B cell (primary cell): ENCODE results near the gene ALG8. TPM values are rescaled to one million over a fixed set of nuclear protein-coding genes. Genes with fewer than 3 reads are reported as not detected.
"Not testable (repeated sequence)": the region's sequence is repeated elsewhere in the genome, so short reads cannot be mapped to it uniquely, and the experiment has no call there.

Experiments
- ATAC-seq: fragments of 200-7000 bp; cut with Tn5 transposase; one replicate; pipeline ENCODE4 v1.10.0; 2021; ENCODE audit warnings: low read depth, mild to moderate bottlenecking, moderate number of reproducible peaks, moderate library complexity
- CTCF ChIA-PET: fragments of 350-600 bp; sonication (Branson Sonifier 250); formaldehyde crosslinking; loops from one replicate; lab custom pipeline; 2021; ENCODE audit warnings: antibody characterized with exemption, inconsistent platforms; lab: Charles Lee
- POLR2A ChIA-PET: fragments of 350-600 bp; sonication (Branson Sonifier 250); formaldehyde crosslinking; loops from one replicate; lab custom pipeline; 2021; ENCODE audit warnings: antibody characterized with exemption; lab: Charles Lee
- DNase-seq: peaks from one replicate; pipeline ENCODE4 v3.0.0; 2013
- H2AFZ ChIP-seq: 2 replicates; pipeline ENCODE4 v1.6.1; 2012; ENCODE audit warnings: mild to moderate bottlenecking, low read depth, low read length; ENCODE audit not compliant: insufficient read depth, poor library complexity, severe bottlenecking
- H3K27ac ChIP-seq, 2 donors: 1 replicate in 1 of 2; 2 replicates in 1 of 2; pipeline ENCODE4 v1.5.1; 2012 to 2013; ENCODE audit warnings: low read length in 2 of 2, mild to moderate bottlenecking in 2 of 2, moderate library complexity in 1 of 2
- H3K27me3 ChIP-seq, 4 experiments: fragments of 200-600 bp in 1 of 4; sonication (generic) in 1 of 4; replicated peaks in 1 of 4; 1 replicate in 2 of 4; 2 replicates in 2 of 4; pipeline versions ENCODE4 v1.6.1 to v1.7.0; 2013 to 2016; ENCODE audit warnings: low read length in 3 of 4, mild to moderate bottlenecking in 2 of 4, mixed read lengths in 1 of 4, moderate library complexity in 1 of 4; ENCODE audit not compliant: insufficient read depth in 4 of 4, control insufficient read depth in 3 of 4; ENCODE audit errors: control extremely low read depth in 1 of 4
- H3K36me3 ChIP-seq, 2 experiments: replicated peaks in 1 of 2; 1 replicate in 1 of 2; 2 replicates in 1 of 2; pipeline versions ENCODE4 v1.6.1 to v1.7.1; 2013; ENCODE audit warnings: low read length in 1 of 2; ENCODE audit not compliant: insufficient read depth in 2 of 2, control insufficient read depth in 1 of 2; ENCODE audit errors: control extremely low read depth in 1 of 2, extremely low read depth in 1 of 2
- H3K4me1 ChIP-seq, 2 donors: fragments of 200-600 bp in 1 of 2; sonication (generic) in 1 of 2; 1 replicate in 1 of 2; 2 replicates in 1 of 2; pipeline versions ENCODE4 v1.5.1 to v1.6.1; 2013 to 2017; ENCODE audit warnings: low read length in 2 of 2; ENCODE audit not compliant: control insufficient read depth in 2 of 2, insufficient read depth in 2 of 2
- H3K4me2 ChIP-seq: replicated peaks from 2 replicates; pipeline ENCODE3; 2012; ENCODE audit warnings: mild to moderate bottlenecking, low read depth, low read length; ENCODE audit not compliant: poor library complexity, severe bottlenecking
- H3K4me3 ChIP-seq, 5 experiments: fragments of 200-600 bp in 1 of 5; sonication (generic) in 1 of 5; 1 replicate in 3 of 5; 2 replicates in 2 of 5; pipeline versions ENCODE4 v1.5.1 to v1.7.0; 2011 to 2016; ENCODE audit warnings: low read length in 4 of 5, mild to moderate bottlenecking in 4 of 5, low read depth in 2 of 5, control low read depth in 1 of 5, moderate library complexity in 1 of 5; ENCODE audit not compliant: insufficient read depth in 1 of 5; ENCODE audit errors: control extremely low read depth in 1 of 5, extremely low read depth in 1 of 5
- H3K79me2 ChIP-seq: fragments of 200-600 bp; sonication (generic); one replicate; pipeline ENCODE4 v1.6.0; 2016; ENCODE audit warnings: low read length; ENCODE audit not compliant: control insufficient read depth, insufficient read depth
- H3K9ac ChIP-seq: fragments of 200-600 bp; sonication (generic); 2 replicates; pipeline ENCODE4 v1.6.1; 2017; ENCODE audit warnings: mild to moderate bottlenecking, low read length, moderate library complexity
- H3K9me3 ChIP-seq, 3 donors: one replicate each; pipeline versions ENCODE4 v1.6.1 to v1.7.1; 2013; ENCODE audit warnings: low read length in 2 of 3; ENCODE audit not compliant: control insufficient read depth in 2 of 3, insufficient read depth in 1 of 3; ENCODE audit errors: control extremely low read depth in 1 of 3
- H4K20me1 ChIP-seq: 2 replicates; pipeline ENCODE4 v1.6.0; 2012; ENCODE audit warnings: mild to moderate bottlenecking, low read length; ENCODE audit not compliant: insufficient read depth, control insufficient read depth, poor library complexity, severe bottlenecking
- H3K27ac Mint-ChIP-seq: one replicate; pipeline ENCODE4 v1.8.0; 2021; ENCODE audit warnings: mixed read lengths
- H3K27me3 Mint-ChIP-seq: one replicate; pipeline ENCODE4 v1.8.0; 2021; ENCODE audit warnings: mixed read lengths
- H3K4me1 Mint-ChIP-seq: one replicate; pipeline ENCODE4 v1.8.0; 2021; ENCODE audit warnings: mixed read lengths
- H3K4me3 Mint-ChIP-seq: one replicate; pipeline ENCODE4 v1.8.0; 2021; ENCODE audit warnings: mixed read lengths
- H3K9me3 Mint-ChIP-seq: one replicate; pipeline ENCODE4 v1.8.0; 2022; ENCODE audit warnings: mixed read lengths; ENCODE audit not compliant: insufficient read depth
- EZH2 ChIP-seq: IDR thresholded peaks from 2 replicates; pipeline ENCODE4 v1.6.1; 2012; ENCODE audit warnings: borderline replicate concordance, low read depth, mild to moderate bottlenecking, moderate library complexity, low read length; ENCODE audit not compliant: insufficient read depth, poor library complexity, severe bottlenecking
- WGBS: methylation state at CpG from one replicate; pipeline ENCODE4 v1.1.5; 2013; ENCODE audit warnings: missing lambda C conversion rate; ENCODE audit not compliant: insufficient coverage; 5-methylcytosine and 5-hydroxymethylcytosine counted together
- intact Hi-C: fragments of 100-400 bp; cut with micrococcal nuclease; formaldehyde crosslinking; loops from one replicate; pipeline ENCODE4 v1.10.0; 2022
- polyA plus RNA-seq: library from polyadenylated mRNA; depleted of rRNA; stranded (reverse); fragments of >200 nt; gene quantifications from 2 replicates; pipeline ENCODE4 v1.2.3, GENCODE V29; 2012
- total RNA-seq, 2 donors: library from RNA; stranded (reverse); fragments of 120-200 nt in 1 of 2; gene quantifications; 1 replicate in 1 of 2; 2 replicates in 1 of 2; pipeline versions ENCODE4 v1.2.3 to v1.2.4, GENCODE V29; 2013 to 2022
- TF ChIP-seq, protein P1 (sequence below): fragments of 200-600 bp; IDR thresholded peaks from one replicate; pipeline ENCODE4 v1.8.0; 2022; ENCODE audit warnings: antibody characterized with exemption, mild to moderate bottlenecking

Gene ALG8
- total and polyA plus RNA-seq, 2 donors (not counting 1 experiment from before 2014, with no cell fraction given), result 16.7 to 28.5 TPM

DNA sequence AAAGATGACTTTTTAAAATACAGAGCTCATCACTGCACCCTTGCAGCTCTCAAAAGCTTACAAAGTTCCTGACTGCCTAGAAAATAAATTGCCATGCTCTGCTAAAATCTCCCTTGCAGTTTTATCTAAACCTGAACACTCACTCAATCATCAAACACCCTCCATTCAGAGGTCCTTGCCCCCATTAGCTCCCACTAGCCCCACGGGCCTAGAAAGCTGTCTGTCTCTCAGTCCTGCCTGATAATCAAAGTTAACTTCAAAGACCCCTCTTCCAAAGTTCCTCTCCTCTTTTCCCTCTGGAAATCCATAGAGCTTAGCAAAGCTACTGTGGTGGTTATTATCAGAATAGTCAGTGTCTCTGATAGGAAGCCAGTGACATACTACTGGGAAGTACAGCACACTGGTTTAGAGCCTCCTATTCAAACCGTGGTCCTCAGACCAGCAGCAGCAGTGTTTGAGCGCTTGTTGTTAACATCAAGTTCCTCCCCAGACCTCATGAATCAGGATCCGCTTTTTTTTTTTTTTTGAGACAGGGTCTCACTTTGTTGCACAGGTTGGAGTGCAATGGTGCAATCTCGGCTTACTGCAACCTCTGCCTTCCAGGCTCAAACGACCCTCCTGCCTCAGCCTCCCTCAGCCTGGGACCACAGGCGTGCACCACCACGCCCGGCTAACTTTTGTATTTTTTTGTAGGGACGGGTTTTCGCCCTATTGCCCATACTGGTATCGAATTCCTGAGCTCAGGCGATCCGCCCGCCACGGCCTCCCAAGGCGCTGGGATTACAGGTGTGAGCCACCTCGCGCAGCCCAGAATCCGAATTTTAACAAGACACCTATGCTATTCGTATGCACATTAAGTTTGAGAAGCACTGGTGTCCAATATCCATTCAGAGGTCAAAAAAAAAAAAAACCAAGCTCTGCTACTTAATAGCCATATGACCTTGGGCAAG is 60.9 kb downstream of the ALG8 start:
- H3K4me2 ChIP-seq, result peak overlapping the region; percentile 69
- no peak overlapping the region for H3K27ac ChIP-seq
- peak overlapping the region; percentile 89 for H3K9ac ChIP-seq
- H3K36me3 ChIP-seq, result peaks cover 0 to 9% of the 10 kb centered on the region in 2 experiments
- TF ChIP-seq, protein P1, sequence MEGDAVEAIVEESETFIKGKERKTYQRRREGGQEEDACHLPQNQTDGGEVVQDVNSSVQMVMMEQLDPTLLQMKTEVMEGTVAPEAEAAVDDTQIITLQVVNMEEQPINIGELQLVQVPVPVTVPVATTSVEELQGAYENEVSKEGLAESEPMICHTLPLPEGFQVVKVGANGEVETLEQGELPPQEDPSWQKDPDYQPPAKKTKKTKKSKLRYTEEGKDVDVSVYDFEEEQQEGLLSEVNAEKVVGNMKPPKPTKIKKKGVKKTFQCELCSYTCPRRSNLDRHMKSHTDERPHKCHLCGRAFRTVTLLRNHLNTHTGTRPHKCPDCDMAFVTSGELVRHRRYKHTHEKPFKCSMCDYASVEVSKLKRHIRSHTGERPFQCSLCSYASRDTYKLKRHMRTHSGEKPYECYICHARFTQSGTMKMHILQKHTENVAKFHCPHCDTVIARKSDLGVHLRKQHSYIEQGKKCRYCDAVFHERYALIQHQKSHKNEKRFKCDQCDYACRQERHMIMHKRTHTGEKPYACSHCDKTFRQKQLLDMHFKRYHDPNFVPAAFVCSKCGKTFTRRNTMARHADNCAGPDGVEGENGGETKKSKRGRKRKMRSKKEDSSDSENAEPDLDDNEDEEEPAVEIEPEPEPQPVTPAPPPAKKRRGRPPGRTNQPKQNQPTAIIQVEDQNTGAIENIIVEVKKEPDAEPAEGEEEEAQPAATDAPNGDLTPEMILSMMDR, result no peak
- TF ChIP-seq EZH2, result no peak
- DNase-seq, result peak; percentile 13
- H3K4me1 Mint-ChIP-seq, result peaks cover 49% of the 10 kb centered on the region
- no peak for ATAC-seq
- H3K27ac Mint-ChIP-seq, result peak overlapping the region; percentile 86
- POLR2A ChIA-PET, result interaction anchor here (0.5 to 0.6 kb wide), 4 partner anchors 59 to 444 kb away, joined by 3 to 5 read pairs (median 4); no protein-coding TSS in a partner anchor
- peaks cover 39% of the 10 kb centered on the region for H4K20me1 ChIP-seq
- H3K4me1 ChIP-seq, result peaks cover 18 to 35% of the 10 kb centered on the region in 2 donors
- no peaks in the 10 kb centered on the region for H3K27me3 Mint-ChIP-seq
- H3K9me3 ChIP-seq, result no peaks in the 10 kb centered on the region
- peak overlapping the region; percentile 96 for H2AFZ ChIP-seq
- CTCF ChIA-PET, result interaction anchor here (0.9 to 2.8 kb wide), 5 partner anchors 25 to 486 kb away, joined by 3 to 12 read pairs (median 5); no protein-coding TSS in a partner anchor
- intact Hi-C loops, result loop anchor here (1.0 to 10.0 kb wide), 3 partner anchors 61 to 110 kb away; partner anchors contain the start of genes ALG8, INTS4, KCTD21 and USP35
- H3K9me3 Mint-ChIP-seq, result no peaks in the 10 kb centered on the region
- peak overlapping the region; percentile 89 to 96 (median 92) for H3K4me3 ChIP-seq
- 45% methylated on average over 13 of the region's 21 CpGs for WGBS
- H3K79me2 ChIP-seq, result peaks cover 58% of the 10 kb centered on the region
- H3K27me3 ChIP-seq, result no peaks in the 10 kb centered on the region
- H3K4me3 Mint-ChIP-seq, result peak overlapping the region; percentile 93

DNA sequence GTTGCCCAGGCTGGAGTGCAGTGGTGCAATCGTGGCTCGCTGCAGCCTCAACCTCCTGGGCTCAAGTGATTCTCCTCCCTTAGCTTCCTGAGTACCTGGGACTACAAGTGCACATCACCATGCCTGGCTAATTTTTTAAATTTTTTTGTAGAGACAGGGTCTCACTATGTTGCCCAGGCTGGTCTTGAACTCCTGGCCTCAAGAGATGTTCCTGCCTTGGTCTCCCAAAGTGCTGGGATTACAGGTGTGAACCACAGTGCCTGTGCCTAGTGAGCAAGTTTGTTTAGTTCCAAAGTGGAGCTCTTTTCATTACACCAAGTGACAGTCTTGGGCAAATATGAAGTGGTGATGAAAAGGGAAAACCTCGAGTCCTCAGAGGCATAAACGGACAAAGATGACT is 61.8 kb downstream of the ALG8 start:
- H3K4me2 ChIP-seq, result peak overlapping the region; percentile 69
- H3K4me1 Mint-ChIP-seq, result peaks cover 50% of the 10 kb centered on the region
- H2AFZ ChIP-seq, H3K9me3 ChIP-seq, H3K27me3 Mint-ChIP-seq, H3K27ac Mint-ChIP-seq, H3K9me3 Mint-ChIP-seq, DNase-seq, H3K27me3 ChIP-seq, H3K36me3 ChIP-seq, POLR2A ChIA-PET, H3K4me3 ChIP-seq, ATAC-seq, H3K27ac ChIP-seq: not testable (repeated sequence)
- H4K20me1 ChIP-seq, result peaks cover 40% of the 10 kb centered on the region
- peak overlapping the region; percentile 89 for H3K9ac ChIP-seq
- CTCF ChIA-PET, result interaction anchor here (2.0 to 2.8 kb wide), 2 partner anchors 32 to 487 kb away, joined by 11 to 12 read pairs; no protein-coding TSS in a partner anchor
- intact Hi-C loops, result loop anchor here (10.0 kb wide), 1 partner anchor 83 kb away; the partner anchor contains the start of gene INTS4
- peaks cover 59% of the 10 kb centered on the region for H3K79me2 ChIP-seq
- H3K4me3 Mint-ChIP-seq, result peak overlapping the region; percentile 93
- peaks cover 18 to 35% of the 10 kb centered on the region in 2 donors for H3K4me1 ChIP-seq
- 87% methylated on average over 4 of the region's 4 CpGs for whole genome bisulfite sequencing
